HT1080 (cell line): ENCODE results near the gene IGF1R. TPM values are rescaled to one million over a fixed set of nuclear protein-coding genes. Genes with fewer than 3 reads are reported as not detected.

Source experiments
- small RNA-seq: library from RNA; depleted of rRNA; stranded (forward); fragments of <200 nt; gene quantifications from one replicate; pipeline ENCODE3, GENCODE V24; 2014
- total RNA-seq: library from RNA; depleted of rRNA; stranded (reverse); fragments of >200 nt; shearing (Covaris generic); gene quantifications from 2 replicates; pipeline ENCODE4 v1.2.3, GENCODE V29; 2014

Gene IGF1R
- total RNA-seq, 1 experiment from 2014 or later = 13.4 TPM

Small RNAs within 50 kb of the gene (small RNA-seq; reads per million reads assigned to genes)
- not detected for gene MIR4714
